PC-3 (cell line): ENCODE results near the gene WFDC1. TPM values are rescaled to one million over a fixed set of nuclear protein-coding genes. Genes with fewer than 3 reads are reported as not detected.
A peak's percentile ranks its signal among the peaks of the same experiment; 100 is the strongest.

Experiments used
- ATAC-seq: fragments of 200-7000 bp; cut with Tn5 transposase; 2 replicates; pipeline ENCODE4 v1.9.1; 2020; ENCODE audit warnings: mild to moderate bottlenecking, moderate library complexity
- BruUV-seq: library from RNA; stranded (reverse); fragments of 400-500 nt; replicated peaks from 2 replicates; lab custom pipeline; 2021; lab: Mats Ljungman, UMichigan
- CTCF ChIA-PET: fragments of 300-600 bp; sonication (Branson Sonifier 250); formaldehyde crosslinking; loops from one replicate; lab custom pipeline; 2022; ENCODE audit warnings: antibody characterized with exemption; lab: Charles Lee
- POLR2A ChIA-PET: fragments of 300-600 bp; sonication (Branson Sonifier 250); formaldehyde crosslinking; loops from one replicate; lab custom pipeline; 2022; ENCODE audit warnings: antibody characterized with exemption; ENCODE audit not compliant: unreplicated experiment; lab: Charles Lee
- DNase-seq: peaks from one replicate; pipeline ENCODE4 v3.0.0-alpha.2; 2015
- H2AFZ ChIP-seq: fragments of 300-600 bp; sonication (generic); 2 replicates; pipeline ENCODE4 v1.6.0; 2016; ENCODE audit warnings: antibody characterized with exemption, low read length
- H3F3A ChIP-seq: fragments of 300-600 bp; sonication (generic); one replicate; pipeline ENCODE4 v1.6.0; 2017; ENCODE audit warnings: antibody characterized with exemption, low read length, control low read depth, mild to moderate bottlenecking; ENCODE audit not compliant: unreplicated experiment
- H3K27ac ChIP-seq: fragments of 300-600 bp; sonication (generic); 2 replicates; pipeline ENCODE4 v1.5.1; 2016; ENCODE audit warnings: mild to moderate bottlenecking, low read length
- H3K27me3 ChIP-seq: fragments of 300-600 bp; sonication (generic); 2 replicates; pipeline ENCODE4 v1.6.1; 2016; ENCODE audit warnings: low read length, mixed read lengths
- H3K36me3 ChIP-seq: fragments of 300-600 bp; sonication (generic); 2 replicates; pipeline ENCODE4 v1.6.1; 2016; ENCODE audit warnings: low read depth, mixed run types, low read length, mixed read lengths
- H3K4me1 ChIP-seq: fragments of 300-600 bp; sonication (generic); 2 replicates; pipeline ENCODE4 v1.5.1; 2016; ENCODE audit warnings: low read length; ENCODE audit not compliant: insufficient read depth
- H3K4me2 ChIP-seq: fragments of 300-600 bp; sonication (generic); 2 replicates; pipeline ENCODE4 v1.6.0; 2016; ENCODE audit warnings: low read length
- H3K4me3 ChIP-seq: fragments of 300-600 bp; sonication (generic); 2 replicates; pipeline ENCODE4 v1.5.1; 2016; ENCODE audit warnings: mild to moderate bottlenecking, low read length, mixed read lengths
- H3K79me2 ChIP-seq: fragments of 300-600 bp; sonication (generic); 2 replicates; pipeline ENCODE4 v1.6.1; 2017; ENCODE audit warnings: low read length, mixed read lengths
- H3K9ac ChIP-seq: fragments of 300-600 bp; sonication (generic); 2 replicates; pipeline ENCODE4 v1.6.0; 2016; ENCODE audit warnings: mild to moderate bottlenecking, low read length
- H3K9me2 ChIP-seq: fragments of 300-600 bp; sonication (generic); replicated peaks from 2 replicates; pipeline ENCODE4 v1.6.1; 2016; ENCODE audit warnings: mixed run types, low read length, mixed read lengths
- H3K9me3 ChIP-seq: fragments of 300-600 bp; sonication (generic); 2 replicates; pipeline ENCODE4 v1.6.1; 2016; ENCODE audit warnings: low read length, mixed read lengths
- H4K20me1 ChIP-seq: fragments of 300-600 bp; sonication (generic); 2 replicates; pipeline ENCODE4 v1.6.1; 2016; ENCODE audit warnings: low read length, mixed read lengths
- EZH2 ChIP-seq: fragments of 300-600 bp; sonication (generic); IDR thresholded peaks from one replicate; pipeline ENCODE4 v1.6.1; 2017; ENCODE audit warnings: antibody characterized with exemption, mild to moderate bottlenecking, low read length; ENCODE audit not compliant: unreplicated experiment
- EZH2phosphoT487 ChIP-seq: fragments of 300-600 bp; sonication (generic); IDR thresholded peaks from 2 replicates; pipeline ENCODE4 v1.6.1; 2018; ENCODE audit warnings: mild to moderate bottlenecking, antibody characterized with exemption, low read length, borderline replicate concordance
- intact Hi-C: fragments of 100-400 bp; cut with micrococcal nuclease; formaldehyde crosslinking; loops from 2 replicates; pipeline ENCODE4 v1.9.0; 2023
- total RNA-seq: library from RNA; depleted of rRNA; stranded (reverse); fragments of >200 nt; gene quantifications from 2 replicates; pipeline ENCODE4 v1.2.3, GENCODE V29; 2014
- TF ChIP-seq, protein P1 (sequence below): fragments of 300-600 bp; sonication (generic); conservative IDR thresholded peaks from 2 replicates; pipeline ENCODE4 v1.5.1; 2017; ENCODE audit warnings: antibody characterized with exemption, low read depth, mild to moderate bottlenecking, low read length

Gene WFDC1
- total RNA-seq, 1 experiment from 2014 or later, result 0.15 TPM

DNA sequence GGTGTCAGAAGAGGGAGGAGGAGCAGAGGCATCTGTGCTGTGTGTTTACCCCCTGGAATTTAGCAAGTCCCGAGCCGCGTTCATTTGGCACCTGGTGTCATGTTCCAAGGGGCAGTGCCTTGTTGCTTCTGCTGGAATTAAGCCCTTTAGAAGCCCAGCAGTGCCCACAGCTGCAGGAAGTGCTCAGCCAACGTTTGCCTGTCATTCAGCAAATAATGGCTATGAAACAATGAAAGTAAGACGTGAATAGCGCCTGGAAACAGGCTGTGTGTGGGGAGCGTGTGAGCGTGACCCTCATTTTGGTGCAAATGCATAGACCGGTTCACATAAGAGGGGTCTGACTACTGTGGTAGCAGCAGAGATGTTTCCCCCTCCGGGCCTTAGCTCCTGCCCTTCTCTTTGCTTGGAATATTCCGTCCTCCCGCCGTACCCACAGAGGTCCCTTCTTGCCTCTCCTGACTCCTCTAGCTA is 67.8 kb downstream of the WFDC1 start:
- peak; percentile 52 for ATAC-seq
- CTCF ChIA-PET, result no interaction called here

DNA sequence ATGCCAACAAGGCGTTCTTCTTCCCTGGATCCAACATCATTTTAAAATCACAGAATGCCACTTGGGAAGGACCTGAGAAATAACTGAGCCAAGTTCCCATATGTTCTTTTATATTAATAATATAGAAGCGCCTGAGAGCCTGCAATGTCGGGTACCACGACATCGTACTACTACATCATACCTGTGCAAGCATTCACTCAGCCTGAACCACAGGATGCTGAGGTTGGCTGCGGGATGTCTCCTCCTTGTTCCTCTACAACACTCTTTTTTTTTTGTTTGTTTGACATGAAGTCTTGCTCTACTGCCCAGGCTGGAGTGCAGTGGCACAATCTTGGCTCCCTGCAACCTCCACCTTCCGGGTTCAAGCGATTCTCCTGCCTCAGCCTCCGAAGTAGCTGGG is 71.5 kb downstream of the WFDC1 start:
- Histone ChIP-seq H3K9me2 (no peaks in the 10 kb centered on the region), H3K27me3 (no peaks in the 10 kb centered on the region), H3F3A (no peaks in the 10 kb centered on the region), H3K9ac (no peak overlapping the region), H3K4me1 (peaks cover 38% of the 10 kb centered on the region), H3K4me2 (no peak overlapping the region), H3K27ac (no peak overlapping the region), H4K20me1 (no peaks in the 10 kb centered on the region), H3K36me3 (no peaks in the 10 kb centered on the region), H2AFZ (no peak overlapping the region), H3K9me3 (no peaks in the 10 kb centered on the region), H3K4me3 (no peak overlapping the region), H3K79me2 (peaks cover 23% of the 10 kb centered on the region)
- no peak for ATAC-seq
- DNase-seq, result no peak
- TF ChIP-seq EZH2, result no peak
- TF ChIP-seq, protein P1, sequence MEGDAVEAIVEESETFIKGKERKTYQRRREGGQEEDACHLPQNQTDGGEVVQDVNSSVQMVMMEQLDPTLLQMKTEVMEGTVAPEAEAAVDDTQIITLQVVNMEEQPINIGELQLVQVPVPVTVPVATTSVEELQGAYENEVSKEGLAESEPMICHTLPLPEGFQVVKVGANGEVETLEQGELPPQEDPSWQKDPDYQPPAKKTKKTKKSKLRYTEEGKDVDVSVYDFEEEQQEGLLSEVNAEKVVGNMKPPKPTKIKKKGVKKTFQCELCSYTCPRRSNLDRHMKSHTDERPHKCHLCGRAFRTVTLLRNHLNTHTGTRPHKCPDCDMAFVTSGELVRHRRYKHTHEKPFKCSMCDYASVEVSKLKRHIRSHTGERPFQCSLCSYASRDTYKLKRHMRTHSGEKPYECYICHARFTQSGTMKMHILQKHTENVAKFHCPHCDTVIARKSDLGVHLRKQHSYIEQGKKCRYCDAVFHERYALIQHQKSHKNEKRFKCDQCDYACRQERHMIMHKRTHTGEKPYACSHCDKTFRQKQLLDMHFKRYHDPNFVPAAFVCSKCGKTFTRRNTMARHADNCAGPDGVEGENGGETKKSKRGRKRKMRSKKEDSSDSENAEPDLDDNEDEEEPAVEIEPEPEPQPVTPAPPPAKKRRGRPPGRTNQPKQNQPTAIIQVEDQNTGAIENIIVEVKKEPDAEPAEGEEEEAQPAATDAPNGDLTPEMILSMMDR, result no peak
- TF ChIP-seq EZH2phosphoT487, result no peak
- intact Hi-C loops, result no loop called here
- BruUV-seq, result no TSS peak
- POLR2A ChIA-PET, result no interaction called here
- CTCF ChIA-PET, result no interaction called here

More for the DNA sequence above, 67.8 kb downstream of the WFDC1 start:
- Histone ChIP-seq H3K27ac (peak overlapping the region; percentile 95), H3K9me2 (no peaks in the 10 kb centered on the region), H3K9ac (peak overlapping the region; percentile 65), H3K27me3 (no peaks in the 10 kb centered on the region), H3K36me3 (no peaks in the 10 kb centered on the region), H2AFZ (no peak overlapping the region), H3K4me2 (peak overlapping the region; percentile 60), H3K79me2 (no peaks in the 10 kb centered on the region), H3K4me1 (peaks cover 49% of the 10 kb centered on the region), H3K4me3 (no peak overlapping the region), H3K9me3 (no peaks in the 10 kb centered on the region), H4K20me1 (no peaks in the 10 kb centered on the region), H3F3A (no peaks in the 10 kb centered on the region)
- POLR2A ChIA-PET, result no interaction called here
- peak; percentile 64 for DNase-seq
- no peak for TF ChIP-seq EZH2
- TF ChIP-seq EZH2phosphoT487, result no peak
- TF ChIP-seq, protein P1, result no peak
- no TSS peak for BruUV-seq
- intact Hi-C loops, result no loop called here

DNA sequence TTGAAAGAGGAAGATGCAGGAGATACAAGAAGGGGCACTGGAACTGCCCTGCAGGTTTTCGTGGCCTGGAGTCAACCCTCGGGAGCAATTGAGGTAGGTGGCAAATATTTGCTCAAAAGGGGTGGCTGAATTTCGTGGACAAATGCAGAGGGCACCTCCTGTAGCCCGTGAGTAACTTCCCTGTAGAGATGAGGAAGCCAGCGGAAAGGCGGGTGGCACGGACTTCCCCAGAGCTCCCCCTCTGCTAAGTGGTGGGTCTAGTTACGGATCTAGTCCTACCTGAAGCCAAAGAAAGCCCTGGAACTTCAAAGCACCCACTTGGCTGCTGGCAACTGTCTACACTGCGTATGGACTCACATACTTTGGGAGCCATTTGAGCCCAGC is 72.6 kb downstream of the WFDC1 start:
- H3K79me2 ChIP-seq, result peaks cover 34% of the 10 kb centered on the region
- peaks cover 33% of the 10 kb centered on the region for H3K4me1 ChIP-seq
- no peak overlapping the region for H3K27ac ChIP-seq
- no peak overlapping the region for H3K4me2 ChIP-seq
- BruUV-seq, result no TSS peak
- H3K36me3 ChIP-seq, result no peaks in the 10 kb centered on the region
- ATAC-seq, result no peak
- no peak overlapping the region for H3K9ac ChIP-seq
- DNase-seq, result no peak
- POLR2A ChIA-PET, result no interaction called here
- TF ChIP-seq, protein P1, result no peak
- TF ChIP-seq EZH2phosphoT487, result no peak
- TF ChIP-seq EZH2, result no peak
- CTCF ChIA-PET, result no interaction called here
- no peaks in the 10 kb centered on the region for H3F3A ChIP-seq
- intact Hi-C loops, result no loop called here
- no peak overlapping the region for H3K4me3 ChIP-seq
- H3K9me3 ChIP-seq, result no peaks in the 10 kb centered on the region
- H3K9me2 ChIP-seq, result no peaks in the 10 kb centered on the region
- H2AFZ ChIP-seq, result no peak overlapping the region
- H3K27me3 ChIP-seq, result no peaks in the 10 kb centered on the region
- no peaks in the 10 kb centered on the region for H4K20me1 ChIP-seq
